ENCODE results near the gene TNFAIP3. TPM values are rescaled to one million over a fixed set of nuclear protein-coding genes. Genes with fewer than 3 reads are reported as not detected.

TNFAIP3 gene
- polyA plus RNA-seq, 3 donors, result 35.5 to 273 (median 38.4) TPM

DNA sequence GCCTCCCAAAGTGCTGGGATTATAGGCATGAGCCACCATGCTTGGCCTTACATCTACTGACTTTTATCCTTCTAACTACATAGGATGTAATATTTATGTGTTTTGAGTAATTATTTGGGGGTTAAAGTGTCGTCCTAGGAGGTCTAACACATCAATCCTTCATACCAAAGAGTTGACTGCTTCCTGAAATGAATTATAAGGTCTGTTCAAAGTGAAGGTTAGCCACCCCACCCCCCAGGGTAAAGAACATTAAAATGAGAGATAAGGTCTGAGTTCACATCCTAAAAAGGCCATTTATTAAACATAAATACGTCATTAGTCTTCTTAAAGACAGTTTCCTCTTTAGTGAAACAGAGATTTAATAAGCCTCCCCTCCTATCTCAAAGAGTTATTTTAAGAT, 33.8 kb downstream of the TNFAIP3 start:
- DNase-seq, result no peak
- no CpG with 5 or more reads among the region's 2 CpGs for WGBS (ENCODE audit: insufficient coverage)
- no peaks in the 10 kb centered on the region for H3K79me2 ChIP-seq (ENCODE audit: insufficient read depth, low read length)
- H3K36me3 Mint-ChIP-seq, result no peaks in the 10 kb centered on the region
- no peak overlapping the region for H2AFZ ChIP-seq (ENCODE audit: insufficient read depth, low read depth, low read length, poor library complexity, severe bottlenecking)
- H4K20me1 ChIP-seq (ENCODE audit: insufficient read depth, low read length), result no peaks in the 10 kb centered on the region
- H3K4me1 Mint-ChIP-seq, result peaks cover 15% of the 10 kb centered on the region
- no peaks in the 10 kb centered on the region for H3K27me3 Mint-ChIP-seq (ENCODE audit: low read depth in 3 of 3)
- no peaks in the 10 kb centered on the region for H3K27me3 ChIP-seq (ENCODE audit: control insufficient read depth in 2 of 2, insufficient read depth in 2 of 2, low read length in 2 of 2)
- H3K4me3 ChIP-seq (replicated peaks in 1 of 3; ENCODE audit: low read depth in 2 of 3, low read length in 3 of 3), result no peak overlapping the region
- H3K9me3 ChIP-seq (replicated peaks in 1 of 2; ENCODE audit: control insufficient read depth in 1 of 2, insufficient read depth in 1 of 2, low read length in 2 of 2), result no peaks in the 10 kb centered on the region
- intact Hi-C loops (cut with micrococcal nuclease), result no loop called here
- H3K4me1 ChIP-seq (ENCODE audit: control insufficient read depth in 1 of 2, insufficient read depth in 2 of 2, low read length in 2 of 2), result peaks cover 14 to 16% of the 10 kb centered on the region in 2 donors
- no peak overlapping the region for H3K4me3 Mint-ChIP-seq
- no peak overlapping the region for H3K9ac ChIP-seq (ENCODE audit: insufficient read depth, low read length, poor library complexity, severe bottlenecking)
- no peak overlapping the region for H3K27ac ChIP-seq (ENCODE audit: low read depth in 1 of 2, low read length in 2 of 2)
- H3K9me3 Mint-ChIP-seq, result no peaks in the 10 kb centered on the region
- TF ChIP-seq, protein P1, sequence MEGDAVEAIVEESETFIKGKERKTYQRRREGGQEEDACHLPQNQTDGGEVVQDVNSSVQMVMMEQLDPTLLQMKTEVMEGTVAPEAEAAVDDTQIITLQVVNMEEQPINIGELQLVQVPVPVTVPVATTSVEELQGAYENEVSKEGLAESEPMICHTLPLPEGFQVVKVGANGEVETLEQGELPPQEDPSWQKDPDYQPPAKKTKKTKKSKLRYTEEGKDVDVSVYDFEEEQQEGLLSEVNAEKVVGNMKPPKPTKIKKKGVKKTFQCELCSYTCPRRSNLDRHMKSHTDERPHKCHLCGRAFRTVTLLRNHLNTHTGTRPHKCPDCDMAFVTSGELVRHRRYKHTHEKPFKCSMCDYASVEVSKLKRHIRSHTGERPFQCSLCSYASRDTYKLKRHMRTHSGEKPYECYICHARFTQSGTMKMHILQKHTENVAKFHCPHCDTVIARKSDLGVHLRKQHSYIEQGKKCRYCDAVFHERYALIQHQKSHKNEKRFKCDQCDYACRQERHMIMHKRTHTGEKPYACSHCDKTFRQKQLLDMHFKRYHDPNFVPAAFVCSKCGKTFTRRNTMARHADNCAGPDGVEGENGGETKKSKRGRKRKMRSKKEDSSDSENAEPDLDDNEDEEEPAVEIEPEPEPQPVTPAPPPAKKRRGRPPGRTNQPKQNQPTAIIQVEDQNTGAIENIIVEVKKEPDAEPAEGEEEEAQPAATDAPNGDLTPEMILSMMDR (IDR thresholded peaks at IDR 0.05), result no peak
- no peak overlapping the region for H3K4me2 ChIP-seq (replicated peaks; ENCODE audit: extremely low read depth, low read length, poor library complexity, severe bottlenecking)
- no peaks in the 10 kb centered on the region for H3K36me3 ChIP-seq (replicated peaks in 1 of 2; ENCODE audit: control insufficient read depth in 1 of 2, insufficient read depth in 2 of 2, low read length in 2 of 2)
- H3K27ac Mint-ChIP-seq, result no peak overlapping the region

DNA sequence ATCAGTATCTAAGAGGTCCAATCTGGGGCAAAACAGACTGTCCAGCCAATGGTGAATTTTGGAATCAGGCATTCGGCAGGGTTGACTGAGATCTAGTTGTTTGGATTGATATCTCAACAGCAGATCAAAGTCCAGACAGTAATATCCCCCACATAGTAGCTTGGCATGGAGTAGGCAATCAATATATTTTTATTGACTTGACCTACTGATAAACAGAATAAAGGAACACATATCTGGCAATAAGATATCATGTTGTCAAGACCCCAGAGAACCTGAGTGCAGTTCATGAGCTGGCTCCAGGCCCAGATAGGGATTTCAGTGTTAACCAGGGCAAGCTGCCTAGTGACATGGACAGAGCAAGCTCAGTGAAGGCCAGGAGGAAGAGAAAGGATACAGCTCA, 34.4 kb downstream of the TNFAIP3 start:
- H3K4me2 ChIP-seq (replicated peaks; ENCODE audit: extremely low read depth, low read length, poor library complexity, severe bottlenecking), result no peak overlapping the region
- H3K9ac ChIP-seq (ENCODE audit: insufficient read depth, low read length, poor library complexity, severe bottlenecking), result no peak overlapping the region
- intact Hi-C loops (cut with micrococcal nuclease), result no loop called here
- H3K9me3 Mint-ChIP-seq, result no peaks in the 10 kb centered on the region
- H3K4me1 Mint-ChIP-seq, result peaks cover 15% of the 10 kb centered on the region
- WGBS (ENCODE audit: insufficient coverage), result no CpG with 5 or more reads among the region's 1 CpG
- H2AFZ ChIP-seq (ENCODE audit: insufficient read depth, low read depth, low read length, poor library complexity, severe bottlenecking), result no peak overlapping the region
- no peaks in the 10 kb centered on the region for H3K27me3 ChIP-seq (ENCODE audit: control insufficient read depth in 2 of 2, insufficient read depth in 2 of 2, low read length in 2 of 2)
- peaks cover 14 to 16% of the 10 kb centered on the region in 2 donors for H3K4me1 ChIP-seq (ENCODE audit: control insufficient read depth in 1 of 2, insufficient read depth in 2 of 2, low read length in 2 of 2)
- H3K36me3 Mint-ChIP-seq, result no peaks in the 10 kb centered on the region
- H3K36me3 ChIP-seq (replicated peaks in 1 of 2; ENCODE audit: control insufficient read depth in 1 of 2, insufficient read depth in 2 of 2, low read length in 2 of 2), result no peaks in the 10 kb centered on the region
- no peak for DNase-seq
- no peaks in the 10 kb centered on the region for H3K9me3 ChIP-seq (replicated peaks in 1 of 2; ENCODE audit: control insufficient read depth in 1 of 2, insufficient read depth in 1 of 2, low read length in 2 of 2)
- H3K27ac Mint-ChIP-seq, result no peak overlapping the region
- no peaks in the 10 kb centered on the region for H4K20me1 ChIP-seq (ENCODE audit: insufficient read depth, low read length)
- TF ChIP-seq, protein P1 (IDR thresholded peaks at IDR 0.05), result no peak
- H3K27ac ChIP-seq (ENCODE audit: low read depth in 1 of 2, low read length in 2 of 2), result no peak overlapping the region
- H3K27me3 Mint-ChIP-seq (ENCODE audit: low read depth in 3 of 3), result no peaks in the 10 kb centered on the region
- H3K4me3 ChIP-seq (replicated peaks in 1 of 3; ENCODE audit: low read depth in 2 of 3, low read length in 3 of 3), result no peak overlapping the region
- H3K79me2 ChIP-seq (ENCODE audit: insufficient read depth, low read length), result no peaks in the 10 kb centered on the region
- no peak overlapping the region for H3K4me3 Mint-ChIP-seq
